ENCODE data around the gene KLHL1. TPM values are rescaled to one million over a fixed set of nuclear protein-coding genes. Genes with fewer than 3 reads are reported as not detected.

KLHL1 gene
- total and polyA plus RNA-seq, 12 donors: under 0.01 to 0.28 (median 0.08) TPM; not detected in 7

DNA sequence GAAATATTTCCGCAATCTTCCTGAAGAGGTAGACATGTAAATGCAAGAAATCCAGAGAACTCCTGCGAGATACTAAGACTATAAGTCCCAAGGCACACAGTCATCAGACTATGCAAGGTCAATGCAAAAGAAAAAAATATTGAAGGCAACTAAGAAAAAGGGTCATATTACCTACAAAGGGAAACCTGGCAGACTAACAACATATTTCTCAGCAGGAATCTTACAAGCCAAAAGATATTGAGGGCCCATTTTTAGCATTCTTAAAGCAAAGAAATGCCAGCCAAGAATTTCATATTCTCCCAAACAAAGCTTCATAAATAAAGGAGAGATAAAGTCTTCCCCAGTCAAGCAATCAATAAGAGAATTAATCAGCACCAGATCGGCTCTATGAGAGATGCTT lies 299.1 kb downstream of the KLHL1 start:
- Histone ChIP-seq H3K27ac (no peak overlapping the region), H3K27me3 (no peaks in the 10 kb centered on the region), H3K36me3 (replicated peaks in 1 of 2) (no peaks in the 10 kb centered on the region), H3K4me1 (replicated peaks in 1 of 2) (no peaks in the 10 kb centered on the region), H3K4me3 (no peak overlapping the region), H3K9me3 (replicated peaks in 1 of 3) (peaks cover 0 to 4% (median 0%) of the 10 kb centered on the region in 3 donors)
- intact Hi-C loops (cut with DNase I): no loop called here
- TF ChIP-seq POLR2A (IDR thresholded peaks at IDR 0.05): no peak
- TF ChIP-seq, protein P1, sequence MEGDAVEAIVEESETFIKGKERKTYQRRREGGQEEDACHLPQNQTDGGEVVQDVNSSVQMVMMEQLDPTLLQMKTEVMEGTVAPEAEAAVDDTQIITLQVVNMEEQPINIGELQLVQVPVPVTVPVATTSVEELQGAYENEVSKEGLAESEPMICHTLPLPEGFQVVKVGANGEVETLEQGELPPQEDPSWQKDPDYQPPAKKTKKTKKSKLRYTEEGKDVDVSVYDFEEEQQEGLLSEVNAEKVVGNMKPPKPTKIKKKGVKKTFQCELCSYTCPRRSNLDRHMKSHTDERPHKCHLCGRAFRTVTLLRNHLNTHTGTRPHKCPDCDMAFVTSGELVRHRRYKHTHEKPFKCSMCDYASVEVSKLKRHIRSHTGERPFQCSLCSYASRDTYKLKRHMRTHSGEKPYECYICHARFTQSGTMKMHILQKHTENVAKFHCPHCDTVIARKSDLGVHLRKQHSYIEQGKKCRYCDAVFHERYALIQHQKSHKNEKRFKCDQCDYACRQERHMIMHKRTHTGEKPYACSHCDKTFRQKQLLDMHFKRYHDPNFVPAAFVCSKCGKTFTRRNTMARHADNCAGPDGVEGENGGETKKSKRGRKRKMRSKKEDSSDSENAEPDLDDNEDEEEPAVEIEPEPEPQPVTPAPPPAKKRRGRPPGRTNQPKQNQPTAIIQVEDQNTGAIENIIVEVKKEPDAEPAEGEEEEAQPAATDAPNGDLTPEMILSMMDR (IDR thresholded peaks at IDR 0.05): no peak
- DNase-seq: no peak
- WGBS, 4 donors: 69 to 81% (median 81%) methylated on average over 3 of the region's 3 CpGs

DNA sequence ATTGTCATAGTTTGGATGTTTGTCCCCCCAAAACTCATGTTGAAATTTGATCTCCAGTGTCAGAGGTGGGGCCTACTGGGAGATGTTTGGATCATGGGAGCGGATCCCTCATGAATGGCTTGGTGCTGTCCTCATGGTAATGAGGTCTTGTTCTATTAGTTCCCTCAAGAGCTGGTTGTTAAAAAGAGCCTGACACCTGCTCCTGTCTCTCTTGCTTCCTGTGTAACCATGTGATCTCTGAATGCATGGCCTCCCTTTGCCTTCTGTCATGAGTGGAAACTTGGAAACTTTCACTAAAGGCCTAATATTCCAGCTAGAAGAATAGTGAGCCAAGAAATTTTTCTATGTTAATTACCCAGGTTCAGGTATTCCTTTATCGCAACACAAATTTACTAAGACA lies 312.0 kb downstream of the KLHL1 start:
- intact Hi-C loops (cut with DNase I): no loop called here
- TF ChIP-seq, protein P1 (IDR thresholded peaks at IDR 0.05): no peak
- TF ChIP-seq POLR2A (IDR thresholded peaks at IDR 0.05): no peak
- no peak for DNase-seq
- no peaks in the 10 kb centered on the region for H3K9me3 ChIP-seq (replicated peaks in 1 of 3)
- 93 to 96% (median 94%) methylated on average over 2 of the region's 2 CpGs for WGBS, 4 donors
- no peaks in the 10 kb centered on the region for H3K27me3 ChIP-seq
- no peak overlapping the region for H3K4me3 ChIP-seq
- H3K27ac ChIP-seq: no peak overlapping the region
- no peaks in the 10 kb centered on the region for H3K4me1 ChIP-seq (replicated peaks in 1 of 2)
- H3K36me3 ChIP-seq (replicated peaks in 1 of 2): no peaks in the 10 kb centered on the region

DNA sequence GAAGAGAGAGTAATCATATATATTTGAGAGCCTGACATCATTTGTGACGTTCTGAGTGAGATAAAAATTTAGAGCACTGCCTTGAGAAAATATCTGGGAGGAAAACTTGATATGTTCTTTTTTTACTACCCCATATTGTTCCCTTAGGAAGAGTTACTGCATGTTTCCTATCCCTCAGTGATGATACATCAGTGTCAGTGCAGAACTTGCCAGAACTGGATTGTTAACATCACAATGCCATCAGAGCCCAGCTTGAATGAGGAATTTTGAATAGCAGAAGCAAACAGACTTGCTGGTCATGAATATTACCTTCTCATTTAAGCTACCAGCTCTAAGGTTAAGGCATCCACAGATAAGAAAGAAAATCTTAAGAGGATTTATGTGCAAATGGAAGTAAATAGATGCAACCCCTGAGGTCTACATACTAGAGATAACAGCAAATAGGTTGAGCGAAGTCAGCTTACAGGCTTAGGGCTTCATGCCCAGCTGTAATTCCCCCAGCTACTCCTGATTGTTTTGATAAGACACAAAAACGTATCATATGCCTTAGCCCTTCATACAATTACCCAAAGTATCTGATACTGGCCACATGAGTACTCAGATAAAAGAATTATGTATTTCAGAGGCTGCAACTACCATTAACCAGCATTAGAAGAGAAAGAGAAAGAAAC lies 314.3 kb downstream of the KLHL1 start:
- H3K27me3 ChIP-seq: no peaks in the 10 kb centered on the region
- 31 to 47% (median 46%) methylated on average over 3 of the region's 3 CpGs for WGBS, 4 donors
- no peaks in the 10 kb centered on the region for H3K9me3 ChIP-seq (replicated peaks in 1 of 3)
- intact Hi-C loops (cut with DNase I): no loop called here
- no peak for DNase-seq
- H3K36me3 ChIP-seq (replicated peaks in 1 of 2): no peaks in the 10 kb centered on the region
- H3K27ac ChIP-seq: no peak overlapping the region
- no peak overlapping the region for H3K4me3 ChIP-seq
- TF ChIP-seq POLR2A (IDR thresholded peaks at IDR 0.05): no peak
- no peaks in the 10 kb centered on the region for H3K4me1 ChIP-seq (replicated peaks in 1 of 2)

DNA sequence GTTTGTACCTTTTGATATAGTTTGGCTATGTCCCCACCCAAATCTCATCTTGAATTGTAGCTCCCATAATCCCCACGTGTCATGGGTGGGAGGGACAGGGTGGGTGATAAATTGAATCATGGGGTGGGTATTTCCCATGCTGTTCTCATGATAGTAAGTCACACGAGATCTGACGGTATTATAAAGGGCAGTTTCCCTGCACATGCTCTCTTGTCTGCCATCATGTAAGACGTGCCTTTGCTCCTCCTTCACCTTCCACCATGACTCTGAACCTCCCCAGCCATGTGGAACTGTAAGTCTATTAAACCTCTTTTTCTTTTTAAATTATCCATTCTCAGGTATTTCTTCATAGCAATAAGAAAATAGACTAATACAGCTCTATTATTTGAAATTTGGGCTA lies 331.3 kb downstream of the KLHL1 start:
- DNase-seq: no peak
- Histone ChIP-seq H3K4me1 (replicated peaks in 1 of 2) (no peaks in the 10 kb centered on the region), H3K4me3 (no peak overlapping the region), H3K27ac (no peak overlapping the region), H3K27me3 (no peaks in the 10 kb centered on the region), H3K9me3 (replicated peaks in 1 of 3) (no peaks in the 10 kb centered on the region), H3K36me3 (replicated peaks in 1 of 2) (no peaks in the 10 kb centered on the region)
- intact Hi-C loops (cut with DNase I): no loop called here
- TF ChIP-seq, protein P1 (IDR thresholded peaks at IDR 0.05): no peak
- TF ChIP-seq POLR2A (IDR thresholded peaks at IDR 0.05): no peak
- WGBS, 4 donors: 77 to 95% (median 88%) methylated on average over 4 of the region's 4 CpGs

DNA sequence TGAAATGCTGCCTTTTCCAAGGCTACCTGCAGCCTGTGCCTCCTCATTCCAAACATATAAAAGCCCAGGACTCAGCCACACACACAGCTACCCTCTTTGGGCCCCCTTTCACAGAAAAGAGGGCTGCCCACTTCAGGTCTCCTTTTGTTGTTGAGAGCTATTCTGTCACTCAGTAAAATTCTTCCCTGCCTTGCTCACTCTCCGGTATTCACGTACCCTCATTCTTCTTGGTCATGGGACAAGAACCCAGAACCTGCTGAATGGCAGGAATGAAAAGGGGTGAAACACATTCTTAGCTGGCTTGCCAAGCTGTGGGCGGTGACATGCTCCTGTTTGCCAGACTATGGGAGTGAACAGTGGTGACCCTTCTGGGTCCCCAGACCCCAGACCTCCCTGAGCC lies 338.6 kb downstream of the KLHL1 start:
- no peak for DNase-seq
- Histone ChIP-seq H3K36me3 (replicated peaks in 1 of 2) (no peaks in the 10 kb centered on the region), H3K27ac (no peak overlapping the region), H3K4me3 (no peak overlapping the region), H3K4me1 (replicated peaks in 1 of 2) (no peaks in the 10 kb centered on the region), H3K9me3 (replicated peaks in 1 of 3) (no peaks in the 10 kb centered on the region), H3K27me3 (no peaks in the 10 kb centered on the region)
- no peak for TF ChIP-seq POLR2A (IDR thresholded peaks at IDR 0.05)
- TF ChIP-seq, protein P1 (IDR thresholded peaks at IDR 0.05): no peak
- intact Hi-C loops (cut with DNase I): no loop called here
- 88 to 96% (median 93%) methylated on average over 3 of the region's 3 CpGs for WGBS, 4 donors

Measured in adrenal gland (tissue), 12 donors.